Hepatocyte (in vitro differentiated cells): ENCODE measurements around the gene ANAPC1. TPM values are rescaled to one million over a fixed set of nuclear protein-coding genes. Genes with fewer than 3 reads are reported as not detected.

Experiments used
- DNase-seq: peaks from one replicate; pipeline ENCODE4 v3.0.0-alpha.2; 2016; ENCODE audit warnings: low spot score
- H2AFZ ChIP-seq: fragments of 200-600 bp; sonication (generic); 2 replicates; pipeline ENCODE4 v1.6.0; 2016; ENCODE audit warnings: antibody characterized with exemption, mild to moderate bottlenecking
- H3K27ac ChIP-seq: fragments of 200-600 bp; sonication (generic); 2 replicates; pipeline ENCODE4 v1.5.1; 2016; ENCODE audit warnings: mild to moderate bottlenecking
- H3K27me3 ChIP-seq: fragments of 200-600 bp; sonication (generic); 2 replicates; pipeline ENCODE4 v1.6.1; 2016
- H3K36me3 ChIP-seq: fragments of 200-600 bp; sonication (generic); replicated peaks from 2 replicates; pipeline ENCODE4 v1.5.1; 2016; ENCODE audit warnings: low read depth; ENCODE audit not compliant: insufficient read depth
- H3K4me1 ChIP-seq: fragments of 200-600 bp; sonication (generic); 2 replicates; pipeline ENCODE4 v1.5.1; 2016; ENCODE audit warnings: mild to moderate bottlenecking, moderate library complexity; ENCODE audit not compliant: insufficient read depth
- H3K4me2 ChIP-seq: fragments of 200-600 bp; sonication (generic); 2 replicates; pipeline ENCODE4 v1.6.0; 2016
- H3K4me3 ChIP-seq: fragments of 200-600 bp; sonication (generic); 2 replicates; pipeline ENCODE4 v1.5.1; 2016; ENCODE audit warnings: mild to moderate bottlenecking
- H3K79me2 ChIP-seq: fragments of 200-600 bp; sonication (generic); 2 replicates; pipeline ENCODE4 v1.6.0; 2017; ENCODE audit warnings: mild to moderate bottlenecking
- H3K9me2 ChIP-seq: fragments of 200-600 bp; sonication (generic); replicated peaks from 2 replicates; pipeline ENCODE4 v1.6.0; 2017; ENCODE audit warnings: mild to moderate bottlenecking; ENCODE audit not compliant: insufficient read depth
- H3K9me3 ChIP-seq: fragments of 200-600 bp; sonication (generic); 2 replicates; pipeline ENCODE4 v1.5.1; 2016; ENCODE audit warnings: low read depth, mild to moderate bottlenecking
- H4K20me1 ChIP-seq: fragments of 200-600 bp; sonication (generic); 2 replicates; pipeline ENCODE4 v1.6.0; 2016; ENCODE audit warnings: mild to moderate bottlenecking; ENCODE audit not compliant: insufficient read depth, poor library complexity, severe bottlenecking
- EZH2 ChIP-seq: fragments of 200-600 bp; sonication (generic); IDR thresholded peaks from 2 replicates; pipeline ENCODE4 v1.6.1; 2016; ENCODE audit warnings: antibody characterized with exemption, mild to moderate bottlenecking, borderline replicate concordance
- EZH2phosphoT487 ChIP-seq: fragments of 200-600 bp; sonication (generic); IDR thresholded peaks from one replicate; pipeline ENCODE4 v1.6.1; 2018; ENCODE audit warnings: antibody characterized with exemption, mild to moderate bottlenecking, low read depth, moderate library complexity; ENCODE audit not compliant: unreplicated experiment, severe bottlenecking
- WGBS: methylation state at CpG from one replicate; pipeline ENCODE4 v1.1.6; 2016; ENCODE audit warnings: low lambda C conversion rate; ENCODE audit errors: missing lambda C conversion rate; 5-methylcytosine and 5-hydroxymethylcytosine counted together
- polyA plus RNA-seq: library from polyadenylated mRNA; unstranded; fragments of >200 nt; fragmentation: Nextera tagmentation; extraction: Ambion mirVana; gene quantifications from 2 replicates; pipeline ENCODE4 v1.2.1, GENCODE V29; 2016
- total RNA-seq: library from RNA; depleted of rRNA; stranded (reverse); fragments of >200 nt; gene quantifications from 2 replicates; pipeline ENCODE4 v1.2.3, GENCODE V29; 2014
- TF ChIP-seq, protein P1 (sequence below): fragments of 200-600 bp; sonication (generic); IDR thresholded peaks from 2 replicates; pipeline ENCODE4 v1.5.1; 2016; ENCODE audit warnings: antibody characterized with exemption, mild to moderate bottlenecking; ENCODE audit not compliant: poor library complexity

ANAPC1 gene
- total and polyA plus RNA-seq, 2 experiments from 2014 or later = 7.7 to 29.9 TPM

DNA sequence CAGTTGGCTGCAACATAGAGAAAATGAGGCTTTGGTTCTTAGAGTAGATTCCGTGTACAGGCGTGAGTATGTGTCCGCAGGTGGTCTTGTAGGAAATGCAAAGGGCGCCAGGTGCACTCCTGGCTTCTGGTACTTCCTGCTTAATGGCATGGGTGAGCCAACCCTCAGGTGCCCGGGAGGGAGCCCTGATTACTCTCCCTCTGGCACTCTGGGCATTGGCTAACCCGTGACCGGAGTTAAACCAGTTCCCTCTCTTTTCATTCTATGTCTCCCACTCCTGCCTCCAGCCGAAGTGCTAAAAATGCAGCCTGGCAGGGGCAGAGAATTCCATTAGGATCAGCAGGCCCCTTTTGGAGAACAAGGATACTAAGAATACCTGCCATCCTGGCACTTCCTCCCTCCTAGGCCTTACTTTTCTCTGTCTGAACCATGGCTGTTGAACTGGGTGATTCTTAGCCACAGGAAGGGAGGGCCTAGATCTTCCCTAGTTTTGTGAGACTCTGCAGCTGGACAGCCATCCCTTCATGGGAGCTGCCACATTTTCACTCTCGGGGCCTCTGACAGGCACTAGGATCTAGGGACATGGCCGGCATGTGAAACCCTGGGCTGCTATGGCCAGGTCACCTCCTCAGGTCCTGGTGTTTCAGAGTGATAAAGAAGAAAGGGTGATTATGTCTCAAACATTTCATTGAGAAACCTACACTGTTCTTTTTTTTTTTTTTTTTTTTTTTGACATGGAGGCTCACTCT, 20.9 kb upstream of the ANAPC1 start:
- no peaks in the 10 kb centered on the region for H3K9me3 ChIP-seq
- no peak for DNase-seq
- no peak overlapping the region for H2AFZ ChIP-seq
- H3K9me2 ChIP-seq = no peaks in the 10 kb centered on the region
- TF ChIP-seq EZH2 (no peak), EZH2phosphoT487 (no peak)
- TF ChIP-seq, protein P1, sequence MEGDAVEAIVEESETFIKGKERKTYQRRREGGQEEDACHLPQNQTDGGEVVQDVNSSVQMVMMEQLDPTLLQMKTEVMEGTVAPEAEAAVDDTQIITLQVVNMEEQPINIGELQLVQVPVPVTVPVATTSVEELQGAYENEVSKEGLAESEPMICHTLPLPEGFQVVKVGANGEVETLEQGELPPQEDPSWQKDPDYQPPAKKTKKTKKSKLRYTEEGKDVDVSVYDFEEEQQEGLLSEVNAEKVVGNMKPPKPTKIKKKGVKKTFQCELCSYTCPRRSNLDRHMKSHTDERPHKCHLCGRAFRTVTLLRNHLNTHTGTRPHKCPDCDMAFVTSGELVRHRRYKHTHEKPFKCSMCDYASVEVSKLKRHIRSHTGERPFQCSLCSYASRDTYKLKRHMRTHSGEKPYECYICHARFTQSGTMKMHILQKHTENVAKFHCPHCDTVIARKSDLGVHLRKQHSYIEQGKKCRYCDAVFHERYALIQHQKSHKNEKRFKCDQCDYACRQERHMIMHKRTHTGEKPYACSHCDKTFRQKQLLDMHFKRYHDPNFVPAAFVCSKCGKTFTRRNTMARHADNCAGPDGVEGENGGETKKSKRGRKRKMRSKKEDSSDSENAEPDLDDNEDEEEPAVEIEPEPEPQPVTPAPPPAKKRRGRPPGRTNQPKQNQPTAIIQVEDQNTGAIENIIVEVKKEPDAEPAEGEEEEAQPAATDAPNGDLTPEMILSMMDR = no peak
- peaks cover 91% of the 10 kb centered on the region for H3K79me2 ChIP-seq
- H3K4me3 ChIP-seq = no peak overlapping the region
- no peaks in the 10 kb centered on the region for H3K27me3 ChIP-seq
- H3K27ac ChIP-seq = no peak overlapping the region
- H3K4me1 ChIP-seq = peaks cover 51% of the 10 kb centered on the region
- H3K4me2 ChIP-seq = no peak overlapping the region
- 92% methylated on average over 10 of the region's 10 CpGs for WGBS
- no peaks in the 10 kb centered on the region for H3K36me3 ChIP-seq
- peaks cover 3% of the 10 kb centered on the region for H4K20me1 ChIP-seq

DNA sequence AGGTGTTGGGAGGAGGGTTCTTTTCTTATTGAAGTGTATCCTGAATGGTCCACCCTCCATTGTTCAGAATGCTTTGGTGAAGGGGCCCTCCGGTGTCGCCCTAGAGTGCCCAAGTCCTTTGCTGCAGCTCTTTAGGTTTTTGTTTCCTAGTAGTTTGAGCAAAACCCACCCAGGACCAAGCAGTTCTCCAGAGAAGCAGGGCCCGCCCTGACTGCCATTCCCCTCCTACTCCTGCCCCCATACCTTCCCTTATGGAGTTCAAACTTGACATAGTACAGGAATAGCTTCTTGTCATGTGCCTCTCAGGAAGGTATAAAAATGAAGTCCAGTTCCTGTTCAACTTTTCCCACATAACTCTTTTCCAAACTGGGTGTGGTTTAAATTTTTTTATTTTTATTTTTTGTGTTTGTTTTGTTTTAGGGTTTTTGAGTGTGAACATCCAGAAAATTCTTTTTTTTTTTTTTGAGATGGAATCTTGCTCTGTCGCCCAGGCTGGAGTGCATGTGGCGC, 20.0 kb upstream of the ANAPC1 start:
- Histone ChIP-seq H3K36me3 (no peaks in the 10 kb centered on the region), H3K27me3 (no peaks in the 10 kb centered on the region), H3K4me3 (no peak overlapping the region), H3K79me2 (peaks cover 96% of the 10 kb centered on the region), H3K4me2 (peak overlapping the region; percentile 28), H2AFZ (no peak overlapping the region), H3K9me2 (no peaks in the 10 kb centered on the region), H3K4me1 (peaks cover 42% of the 10 kb centered on the region), H4K20me1 (peaks cover 3% of the 10 kb centered on the region), H3K9me3 (no peaks in the 10 kb centered on the region), H3K27ac (no peak overlapping the region)
- 93% methylated on average over 5 of the region's 5 CpGs for WGBS
- DNase-seq = no peak
- TF ChIP-seq, protein P1 = no peak
- TF ChIP-seq EZH2 = no peak
- TF ChIP-seq EZH2phosphoT487 = no peak

GRCh38 chr2:111903516-111903915, 19.5 kb upstream of the ANAPC1 start:
- no peaks in the 10 kb centered on the region for H3K9me3 ChIP-seq
- TF ChIP-seq EZH2phosphoT487 = no peak
- TF ChIP-seq EZH2 = no peak
- TF ChIP-seq, protein P1 = no peak
- H3K4me3 ChIP-seq = no peak overlapping the region
- peak overlapping the region; percentile 28 for H3K4me2 ChIP-seq
- H3K36me3 ChIP-seq = no peaks in the 10 kb centered on the region
- no peaks in the 10 kb centered on the region for H3K27me3 ChIP-seq
- DNase-seq = no peak
- WGBS = 69% methylated on average over 3 of the region's 3 CpGs
- H4K20me1 ChIP-seq = peaks cover 3% of the 10 kb centered on the region
- peaks cover 37% of the 10 kb centered on the region for H3K4me1 ChIP-seq
- no peaks in the 10 kb centered on the region for H3K9me2 ChIP-seq
- H3K27ac ChIP-seq = no peak overlapping the region
- H2AFZ ChIP-seq = no peak overlapping the region
- peaks cover 98% of the 10 kb centered on the region for H3K79me2 ChIP-seq
